Astrocyte (in vitro differentiated cells and primary cell): Measurements from ENCODE around the gene TMEM18.

Experiments
- CTCF ChIP-seq: IDR thresholded peaks from 2 replicates; pipeline ENCODE4 v1.5.1; 2011; ENCODE audit warnings: low read depth, mild to moderate bottlenecking, inconsistent platforms, low read length, moderate library complexity; ENCODE audit not compliant: insufficient read depth
- EZH2 ChIP-seq: IDR thresholded peaks from 2 replicates; pipeline ENCODE4 v1.6.1; 2012; ENCODE audit warnings: mild to moderate bottlenecking, low read length, inconsistent platforms; ENCODE audit not compliant: insufficient read depth

DNA sequence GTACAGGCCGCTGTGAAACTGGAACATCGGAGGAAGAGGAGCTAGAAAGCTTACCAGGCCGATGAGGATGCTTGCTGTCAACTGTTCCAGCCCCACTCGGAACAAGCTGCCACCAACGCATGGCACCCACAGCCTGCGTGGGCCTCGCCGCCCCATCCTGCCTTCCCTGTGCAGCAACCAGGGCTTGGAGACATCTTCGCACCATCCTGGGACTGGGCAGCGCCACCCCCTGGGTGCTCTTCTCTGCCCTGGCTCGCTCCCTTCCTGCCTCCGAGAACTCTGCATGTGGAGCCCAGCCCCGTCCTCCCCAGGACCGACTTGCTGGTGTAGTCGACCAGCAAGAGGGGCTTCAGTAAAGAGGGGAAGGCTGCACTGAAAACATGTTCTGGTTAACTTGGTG lies 10.8 kb downstream of the TMEM18 start:
- TF ChIP-seq CTCF (no peak), EZH2 (no peak)
